CD4-positive, alpha-beta T cell treated with Interferon gamma for 1 hour (primary cell): Measurements from ENCODE around the gene NINJ2.
"Not testable (repeated sequence)": the region's sequence is repeated elsewhere in the genome, so short reads cannot be mapped to it uniquely, and the experiment has no call there.

Experiments used
- DNase-seq: peaks from one replicate; pipeline ENCODE4 v3.0.0-alpha.2; 2020

Gene NINJ2

GRCh38 chr12:669576-669945 is 6.3 kb upstream of the NINJ2 start:
- DNase-seq, result no peak

DNA sequence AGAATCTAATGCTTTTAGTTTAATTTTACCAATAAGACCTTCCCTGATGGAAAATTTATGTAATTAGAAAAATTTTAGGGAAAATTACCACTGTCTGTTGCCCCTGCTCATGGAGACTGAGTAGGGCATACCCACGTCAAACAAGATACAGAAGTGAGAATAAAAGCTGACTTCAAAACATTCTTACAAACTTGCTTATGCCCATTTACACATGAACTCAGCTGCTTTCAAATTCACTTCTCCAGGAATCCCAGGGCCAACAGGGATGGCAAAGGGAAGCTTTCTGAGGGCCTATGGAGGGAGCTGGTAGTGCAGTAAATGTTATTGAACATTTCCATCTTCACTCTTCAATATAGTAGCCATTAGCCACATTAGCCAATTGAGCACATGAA is 4.8 kb upstream of the NINJ2 start:
- DNase-seq, result no peak

- no peak for DNase-seq
Observed at GRCh38 chr12:666766-667308, 3.6 kb upstream of the NINJ2 start.

DNA sequence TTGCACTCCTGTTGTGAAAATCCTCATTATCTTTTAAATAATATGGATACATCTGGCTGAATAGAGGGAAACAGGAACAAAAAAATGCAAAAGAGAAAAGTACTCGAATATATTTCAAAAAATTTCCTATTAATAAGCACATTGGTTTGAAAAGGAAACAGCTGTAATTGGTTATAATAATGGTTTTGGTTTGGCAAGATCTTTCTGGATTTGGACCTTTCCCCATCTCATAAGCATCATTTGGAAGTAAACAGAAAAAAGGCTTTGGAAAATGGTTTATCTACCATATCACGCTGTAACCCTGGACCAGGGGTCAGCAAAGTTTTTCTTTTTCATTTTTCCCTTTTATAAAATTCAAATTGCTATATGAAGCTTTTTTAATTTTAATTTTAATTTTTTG is 2.8 kb upstream of the NINJ2 start:
- DNase-seq, result no peak

- DNase-seq, result no peak
Observed at GRCh38 chr12:664779-665092, 1.5 kb upstream of the NINJ2 start.

- DNase-seq, result no peak
Observed at GRCh38 chr12:664075-664778, 982 bp upstream of the NINJ2 start.

- DNase-seq, result no peak
Observed at GRCh38 chr12:662566-663292, 516 bp downstream of the NINJ2 start.

- no peak for DNase-seq
Observed at GRCh38 chr12:661720-662486, 1.3 kb downstream of the NINJ2 start.

GRCh38 chr12:659090-659683 is 4.1 kb downstream of the NINJ2 start:
- DNase-seq, result no peak

- no peak for DNase-seq
Observed at GRCh38 chr12:650983-651382, 12.3 kb downstream of the NINJ2 start.

GRCh38 chr12:647385-648085 is 15.7 kb downstream of the NINJ2 start:
- DNase-seq, result no peak

- no peak for DNase-seq
Observed at GRCh38 chr12:646442-647384, 16.5 kb downstream of the NINJ2 start.

DNA sequence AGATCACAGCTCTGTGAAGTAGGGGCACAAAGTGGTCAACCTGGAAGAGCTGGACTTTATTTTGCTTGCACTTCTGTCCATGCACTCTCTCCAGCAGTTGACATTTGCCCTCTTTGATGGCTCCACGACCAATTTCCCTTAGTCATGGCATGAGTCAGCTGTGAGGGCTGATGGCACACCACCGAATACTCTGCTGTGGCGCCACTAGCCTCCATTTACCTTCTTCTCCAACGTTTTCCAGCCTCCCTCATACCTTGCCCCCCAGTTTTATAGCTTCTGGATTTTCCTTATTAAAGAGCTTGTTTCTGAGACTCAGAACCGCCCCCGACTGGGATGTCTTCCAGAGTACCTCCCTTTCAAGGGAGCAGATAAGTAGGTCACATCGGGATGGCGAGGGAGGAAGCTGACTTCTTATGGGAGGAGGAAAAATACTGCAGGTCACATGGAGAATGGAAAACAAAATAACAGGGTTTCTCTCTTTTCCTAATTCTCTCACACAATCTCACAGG is 17.6 kb downstream of the NINJ2 start:
- DNase-seq, result no peak

DNA sequence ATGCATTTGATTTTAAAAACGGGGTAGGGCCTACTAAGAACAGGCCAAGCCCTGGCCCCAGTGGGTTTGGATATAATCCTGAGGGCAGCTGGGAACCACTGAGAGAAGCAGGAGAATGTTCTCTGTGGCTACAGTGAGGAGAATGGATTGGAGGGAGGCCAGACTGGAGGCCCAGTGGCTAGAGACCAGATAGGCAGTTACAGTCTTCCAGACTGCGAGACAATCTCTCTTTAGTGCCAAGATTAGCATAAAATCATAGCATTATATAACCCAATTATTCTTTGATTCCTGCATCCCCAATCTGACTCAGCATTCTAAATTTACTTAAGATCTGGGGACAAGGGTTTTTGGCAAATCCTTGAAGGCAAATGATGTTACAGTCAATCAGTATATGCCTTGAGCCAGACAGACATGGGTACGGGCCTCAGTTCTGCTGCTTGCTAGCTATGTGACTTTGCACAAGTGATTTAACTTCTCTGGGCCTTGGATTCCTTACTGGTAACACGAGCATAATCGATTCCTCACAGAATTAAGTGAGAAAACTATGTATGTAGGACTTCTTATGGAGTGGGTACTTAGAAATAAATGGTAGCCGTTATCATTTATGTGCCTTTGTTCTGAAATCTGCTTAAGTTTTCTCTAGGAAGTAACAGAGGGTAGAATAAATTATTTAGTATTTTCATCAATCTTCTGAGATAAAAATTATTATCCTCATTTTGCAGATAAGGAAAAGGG is 18.3 kb downstream of the NINJ2 start:
- no peak for DNase-seq

GRCh38 chr12:644303-644639 is 19.0 kb downstream of the NINJ2 start:
- no peak for DNase-seq

- DNase-seq, result no peak
Observed at GRCh38 chr12:643475-644302, 19.6 kb downstream of the NINJ2 start.

DNA sequence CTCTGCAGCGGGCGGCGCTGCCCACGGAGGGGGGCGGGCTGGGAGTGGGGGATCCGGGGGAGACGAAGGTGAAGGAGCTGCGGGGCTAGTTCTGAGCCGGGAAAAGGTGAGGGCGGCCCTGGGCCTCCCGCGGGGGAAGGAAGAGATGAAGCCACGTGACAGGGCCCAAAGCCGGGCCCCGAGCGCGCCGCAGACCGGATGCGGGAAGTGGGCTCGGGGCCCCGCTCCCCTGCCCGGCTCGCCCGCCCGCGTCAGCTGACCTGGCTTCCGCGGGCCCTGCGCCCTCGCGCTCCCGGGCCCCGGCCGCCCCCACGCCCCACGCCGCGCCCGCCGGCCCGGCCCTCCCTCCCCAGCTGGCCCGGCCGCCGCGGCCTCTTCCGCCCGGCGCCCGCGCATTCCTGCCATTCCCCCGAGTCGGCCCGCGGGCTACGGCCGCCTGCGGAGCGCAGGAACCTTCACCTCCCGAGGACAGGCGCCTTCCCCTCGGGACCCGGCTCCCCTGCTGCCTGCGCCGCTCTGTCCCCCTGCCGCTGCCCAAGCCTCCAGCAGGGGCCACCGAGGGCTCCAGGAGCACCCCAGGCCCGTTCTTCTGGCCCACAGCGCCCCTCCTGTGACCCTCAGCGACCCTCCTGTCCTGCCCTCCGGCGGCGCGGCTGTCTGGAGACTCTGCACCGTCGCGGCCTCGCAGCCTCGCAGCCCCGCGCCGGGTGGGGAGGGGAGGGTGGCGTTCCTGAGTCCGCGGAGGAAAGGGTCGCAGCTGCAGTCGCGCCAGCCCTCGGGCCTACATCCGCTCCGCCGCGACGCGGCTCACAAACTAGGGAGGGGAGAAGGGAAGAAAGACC is 20.4 kb downstream of the NINJ2 start:
- peak; percentile 78 for DNase-seq

GRCh38 chr12:641321-641720 is 21.9 kb downstream of the NINJ2 start:
- not testable (repeated sequence) for DNase-seq

DNA sequence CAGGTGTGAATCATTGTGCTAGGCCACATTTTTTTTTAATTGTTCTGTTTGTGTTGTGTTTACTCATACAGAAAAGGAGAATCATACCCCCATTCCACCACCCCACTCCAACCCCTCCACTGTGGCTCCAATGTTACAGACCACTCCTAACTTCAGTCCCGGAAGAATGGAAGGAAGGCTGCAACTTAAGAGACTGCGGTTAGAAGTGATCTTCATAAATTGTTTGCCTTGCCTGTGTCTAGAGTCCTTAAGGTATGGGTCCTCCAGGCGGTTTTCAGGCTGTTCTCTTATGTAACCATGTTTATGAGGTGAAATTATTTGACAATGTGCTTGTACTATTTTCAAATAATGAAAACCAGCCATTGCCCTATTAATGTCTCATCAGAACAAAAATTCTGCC is 22.5 kb downstream of the NINJ2 start:
- no peak for DNase-seq
